GM10266 (cell line): ENCODE measurements around the gene RIOK2.

ENCODE experiments used
- DNase-seq: peaks from one replicate; pipeline ENCODE4 v3.0.0; 2012; ENCODE audit errors: extremely low spot score
- TF ChIP-seq, protein P1 (sequence below): IDR thresholded peaks from 2 replicates; pipeline ENCODE4 v1.5.1; 2012; ENCODE audit warnings: mild to moderate bottlenecking, low read depth; ENCODE audit not compliant: control insufficient read depth, insufficient read depth; ENCODE audit errors: missing control alignments

The RIOK2 gene

DNA sequence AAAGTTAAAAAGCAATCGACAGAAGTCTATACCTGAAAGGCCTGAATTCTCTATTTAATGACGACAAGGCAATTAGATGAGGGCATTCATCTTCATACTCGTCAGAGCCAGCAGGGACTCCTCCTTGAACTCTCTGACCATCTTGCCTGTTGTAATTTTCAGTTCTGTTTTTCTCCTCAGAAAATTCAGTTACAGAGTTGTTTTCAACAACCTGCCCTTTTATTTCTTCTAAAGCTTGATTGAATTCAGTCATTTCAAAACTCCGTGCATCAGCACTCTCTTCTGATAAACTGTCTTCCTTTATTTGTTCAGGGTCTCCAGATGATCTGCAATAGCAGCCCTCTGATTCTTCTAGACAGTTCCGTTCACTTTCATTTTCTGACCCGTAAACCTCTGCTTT lies 15.6 kb downstream of the RIOK2 start:
- DNase-seq = peak; percentile 30
- TF ChIP-seq, protein P1, sequence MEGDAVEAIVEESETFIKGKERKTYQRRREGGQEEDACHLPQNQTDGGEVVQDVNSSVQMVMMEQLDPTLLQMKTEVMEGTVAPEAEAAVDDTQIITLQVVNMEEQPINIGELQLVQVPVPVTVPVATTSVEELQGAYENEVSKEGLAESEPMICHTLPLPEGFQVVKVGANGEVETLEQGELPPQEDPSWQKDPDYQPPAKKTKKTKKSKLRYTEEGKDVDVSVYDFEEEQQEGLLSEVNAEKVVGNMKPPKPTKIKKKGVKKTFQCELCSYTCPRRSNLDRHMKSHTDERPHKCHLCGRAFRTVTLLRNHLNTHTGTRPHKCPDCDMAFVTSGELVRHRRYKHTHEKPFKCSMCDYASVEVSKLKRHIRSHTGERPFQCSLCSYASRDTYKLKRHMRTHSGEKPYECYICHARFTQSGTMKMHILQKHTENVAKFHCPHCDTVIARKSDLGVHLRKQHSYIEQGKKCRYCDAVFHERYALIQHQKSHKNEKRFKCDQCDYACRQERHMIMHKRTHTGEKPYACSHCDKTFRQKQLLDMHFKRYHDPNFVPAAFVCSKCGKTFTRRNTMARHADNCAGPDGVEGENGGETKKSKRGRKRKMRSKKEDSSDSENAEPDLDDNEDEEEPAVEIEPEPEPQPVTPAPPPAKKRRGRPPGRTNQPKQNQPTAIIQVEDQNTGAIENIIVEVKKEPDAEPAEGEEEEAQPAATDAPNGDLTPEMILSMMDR = no peak

DNA sequence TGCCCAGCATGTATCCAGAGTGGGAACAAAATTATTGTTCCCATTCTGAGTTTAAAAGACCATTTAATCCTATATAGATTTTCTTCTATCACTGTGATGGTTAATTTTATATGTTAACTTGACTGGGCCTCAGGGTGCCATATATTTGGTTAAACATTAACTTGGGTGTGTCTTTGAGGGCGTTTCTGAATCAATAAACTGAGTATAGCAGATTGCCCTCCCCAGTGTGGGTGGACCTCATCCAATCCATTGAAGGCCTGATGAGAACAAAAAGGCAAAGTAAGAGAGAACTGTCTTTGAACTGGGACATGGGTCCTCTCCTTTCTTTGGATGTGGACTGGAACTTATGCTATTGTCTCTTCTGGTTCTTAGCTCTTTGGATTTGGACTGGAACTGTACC lies 17.3 kb downstream of the RIOK2 start:
- DNase-seq = no peak
- TF ChIP-seq, protein P1 = no peak

DNA sequence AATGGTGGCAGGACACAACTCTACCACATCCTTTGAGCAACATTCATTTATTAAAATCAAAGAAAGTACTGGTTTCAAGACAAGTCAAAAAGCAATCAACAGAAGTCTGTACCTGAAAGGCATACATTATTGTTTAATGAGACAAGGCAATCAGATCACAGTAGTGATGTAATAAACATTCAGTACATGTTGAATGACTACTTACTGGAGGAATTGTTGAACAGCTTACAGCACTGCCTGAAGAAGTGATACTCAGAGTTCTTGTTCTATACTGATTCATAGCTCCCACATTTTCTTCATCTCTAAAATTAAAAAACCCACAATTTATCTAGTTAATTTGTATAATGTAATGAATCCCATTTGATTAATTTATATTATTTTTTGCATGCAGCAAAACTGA lies 18.2 kb downstream of the RIOK2 start:
- no peak for DNase-seq
- TF ChIP-seq, protein P1 = no peak

DNA sequence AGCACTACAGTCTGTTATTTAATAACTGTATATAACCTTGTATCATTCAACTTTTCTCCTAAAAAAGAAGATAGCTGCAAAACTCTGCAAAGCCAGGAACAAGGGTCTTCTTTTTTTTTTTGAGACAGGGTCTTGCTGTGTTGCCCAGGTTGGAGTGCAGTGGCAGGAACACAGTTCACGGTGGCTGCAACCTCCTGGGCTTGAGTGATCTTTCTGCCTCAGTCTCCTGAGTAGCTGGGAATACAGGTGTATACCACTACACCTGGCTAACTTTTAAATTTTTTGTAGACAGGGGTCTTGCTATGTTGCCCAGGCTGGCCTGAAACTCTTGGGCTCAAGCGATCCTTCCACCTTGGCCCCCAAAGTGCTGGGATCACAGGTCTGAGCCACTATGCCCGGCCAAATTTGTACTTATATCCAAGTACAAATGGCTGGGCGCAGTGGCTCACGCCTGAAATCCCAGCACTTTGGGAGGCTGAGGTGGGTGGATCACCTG lies 19.2 kb downstream of the RIOK2 start:
- TF ChIP-seq, protein P1 = no peak
- DNase-seq = no peak

DNA sequence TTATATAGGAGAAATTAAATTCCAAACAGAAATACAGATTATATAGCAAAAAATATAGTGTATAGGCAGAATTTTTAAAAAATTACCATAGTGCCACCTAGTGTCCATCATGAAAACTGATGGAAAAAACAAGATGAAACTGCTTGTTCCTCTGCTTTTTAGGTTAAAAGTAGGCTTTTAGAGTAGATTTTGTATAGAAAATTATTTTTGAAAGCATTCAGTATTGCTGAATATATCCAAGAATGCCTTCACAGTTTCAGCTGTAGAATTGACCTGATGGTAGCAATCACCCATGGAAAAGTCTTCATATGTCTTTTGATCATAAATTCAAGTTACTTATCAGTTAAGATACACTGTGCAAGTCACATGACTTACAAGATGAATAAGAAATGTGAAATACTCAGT lies 19.7 kb downstream of the RIOK2 start:
- TF ChIP-seq, protein P1 = peak; percentile 57
- DNase-seq = no peak

DNA sequence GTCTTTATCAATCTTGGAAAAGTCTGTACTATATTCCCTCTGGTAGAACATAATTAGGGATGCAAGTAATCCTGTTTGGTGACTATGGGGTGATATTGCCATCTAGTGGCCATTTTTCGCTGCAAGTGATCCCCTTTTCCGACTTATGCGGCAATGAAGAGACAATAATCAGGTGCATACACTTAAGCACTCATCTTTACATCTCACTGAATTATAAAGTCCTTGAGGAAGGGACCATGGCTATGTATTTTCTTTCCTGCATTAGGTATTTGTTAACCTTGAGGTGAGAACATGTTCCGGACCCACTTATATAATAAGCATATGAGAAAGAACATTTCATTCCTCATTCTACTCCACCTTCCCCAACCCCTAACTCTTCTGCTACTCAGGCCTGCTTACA lies 21.0 kb downstream of the RIOK2 start:
- TF ChIP-seq, protein P1 = peak; percentile 77

DNA sequence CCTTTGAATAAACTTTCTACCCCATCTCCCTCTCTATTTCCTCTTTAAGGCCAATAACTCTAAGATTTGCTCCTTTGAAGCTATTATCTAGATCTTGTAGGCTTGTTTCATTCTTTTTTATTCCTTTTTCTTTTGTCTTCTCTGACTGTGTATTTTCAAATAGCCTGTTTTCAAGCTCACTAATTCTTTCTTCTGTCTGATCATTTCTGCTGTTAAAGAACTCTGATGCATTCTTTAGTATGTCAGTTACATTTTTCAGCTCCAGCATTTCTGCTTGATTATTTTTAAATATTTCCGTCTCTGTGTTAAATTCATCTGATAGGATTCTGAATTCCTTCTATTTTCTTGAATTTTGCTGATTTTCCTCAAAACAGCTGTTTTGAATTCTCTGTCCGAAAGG lies 25.4 kb downstream of the RIOK2 start:
- DNase-seq = no peak
- TF ChIP-seq, protein P1 = no peak

More for the DNA sequence above, 21.0 kb downstream of the RIOK2 start:
- peak; percentile 13 for DNase-seq

DNA sequence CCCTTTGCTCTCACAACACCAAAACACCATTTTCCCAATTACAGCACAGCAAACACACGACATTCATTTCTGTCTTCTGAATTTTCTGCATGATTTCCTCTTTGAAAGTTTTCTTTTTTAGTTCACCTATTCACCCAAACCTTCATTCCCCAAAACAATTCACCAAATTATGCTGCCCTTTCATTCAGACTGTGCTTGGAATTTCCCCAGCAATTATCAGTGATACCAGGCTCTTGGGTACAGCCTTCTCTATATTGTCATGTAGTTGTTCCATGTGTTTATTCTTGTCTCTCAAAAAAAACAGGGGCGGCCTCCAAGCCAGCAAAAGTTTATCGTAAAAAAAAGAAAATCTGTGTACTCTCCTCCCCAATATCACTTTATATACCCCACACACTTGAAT lies 31.7 kb downstream of the RIOK2 start:
- DNase-seq = no peak
- TF ChIP-seq, protein P1 = no peak
